A549 (cell line): ENCODE data around the gene PSMD8. TPM values are rescaled to one million over a fixed set of nuclear protein-coding genes. Genes with fewer than 3 reads are reported as not detected.

Source experiments
- ATAC-seq, 2 experiments: fragments of 200-7000 bp in 1 of 2; fragments of >200 bp in 1 of 2; cut with Nextera tagmentation in 1 of 2; cut with Tn5 transposase in 1 of 2; 3 replicates each; pipeline versions ENCODE4 v1.8.0 to v1.9.1; 2018 to 2020; ENCODE audit warnings: mild to moderate bottlenecking in 1 of 2, moderate library complexity in 1 of 2
- CTCF ChIA-PET: fragments of 300-600 bp; sonication (Branson Sonifier 250); formaldehyde crosslinking; extraction: SDS; loops from one replicate; lab custom pipeline; 2021; ENCODE audit warnings: antibody characterized with exemption, inconsistent platforms; lab: Yijun Ruan, JAX
- POLR2A ChIA-PET: fragments of 350-600 bp; formaldehyde crosslinking; extraction: SDS; loops from one replicate; lab custom pipeline; 2021; ENCODE audit warnings: antibody characterized with exemption, inconsistent platforms; lab: Yijun Ruan, JAX
- DNase-seq, 2 experiments: peaks; one replicate each; pipeline versions ENCODE4 v3.0.0 to v3.0.0-alpha.2; 2011 to 2016; ENCODE audit warnings: low read depth in 1 of 2, low spot score in 1 of 2
- FAIRE-seq: peaks from 2 replicates; lab custom pipeline; 2011; peaks lifted over from hg19 to GRCh38; lab: Jason Lieb, UNC
- H3K27ac ChIP-seq, 2 experiments: fragments of >200 bp; sonication (Bioruptor Twin); formaldehyde crosslinking; 3 replicates each; pipeline ENCODE4 v1.5.1; 2016 to 2017
- H3K4me1 ChIP-seq: fragments of >200 bp; sonication (Bioruptor Twin); formaldehyde crosslinking; 3 replicates; pipeline ENCODE4 v1.6.1; 2016
- H3K4me2 ChIP-seq: fragments of >200 bp; sonication (Bioruptor Twin); formaldehyde crosslinking; 3 replicates; pipeline ENCODE4 v1.6.1; 2016
- H3K4me3 ChIP-seq: fragments of >200 bp; sonication (Bioruptor Twin); formaldehyde crosslinking; 3 replicates; pipeline ENCODE4 v1.5.1; 2016
- H3K9me3 ChIP-seq: fragments of >200 bp; sonication (Bioruptor Twin); formaldehyde crosslinking; 3 replicates; pipeline ENCODE4 v1.6.1; 2016
- BHLHE40 ChIP-seq: IDR thresholded peaks from 2 replicates; pipeline ENCODE4 v1.6.1; 2012; ENCODE audit warnings: low read depth, low read length, inconsistent platforms
- EHF ChIP-seq: fragments of 250-450 bp; sonication (Bioruptor Pico); IDR thresholded peaks from 2 replicates; pipeline ENCODE4 v1.5.0; 2020; ENCODE audit warnings: mild to moderate bottlenecking
- FOSB ChIP-seq: fragments of 250-450 bp; sonication (Bioruptor Pico); IDR thresholded peaks from 2 replicates; pipeline ENCODE4 v1.5.0; 2020; ENCODE audit warnings: mild to moderate bottlenecking, moderate library complexity
- FOXS1 ChIP-seq: fragments of 250-450 bp; sonication (Bioruptor Pico); IDR thresholded peaks from 2 replicates; pipeline ENCODE4 v1.5.0; 2020; ENCODE audit warnings: mild to moderate bottlenecking, moderate library complexity
- JUN ChIP-seq, 2 experiments: fragments of >200 bp; sonication (Bioruptor Twin); formaldehyde crosslinking; IDR thresholded peaks; 2 replicates in 1 of 2; 3 replicates in 1 of 2; pipeline ENCODE4 v1.6.1; 2016 to 2017
- KDM5A ChIP-seq: fragments of 200-600 bp; sonication (generic); IDR thresholded peaks from 2 replicates; pipeline ENCODE4 v1.6.1; 2016; ENCODE audit warnings: antibody characterized with exemption, mild to moderate bottlenecking
- MAFK ChIP-seq: fragments of 450-650 bp; IDR thresholded peaks from 2 replicates; pipeline ENCODE4 v1.6.1; 2014; ENCODE audit not compliant: partially characterized antibody
- MAZ ChIP-seq: fragments of 150-350 bp; IDR thresholded peaks from 2 replicates; pipeline ENCODE4 v1.6.1; 2014; ENCODE audit warnings: antibody characterized with exemption, low read depth, low read length, borderline replicate concordance
- MYC ChIP-seq: IDR thresholded peaks from 2 replicates; pipeline ENCODE4 v1.6.1; 2012; ENCODE audit warnings: mild to moderate bottlenecking, inconsistent platforms, low read length, improper control_type of control experiment, borderline replicate concordance
- NFE2L2 ChIP-seq: fragments of 150-350 bp; conservative IDR thresholded peaks from 2 replicates; pipeline ENCODE4 v1.6.1; 2014; ENCODE audit warnings: low read length
- NR3C1 ChIP-seq: fragments of >200 bp; sonication (Bioruptor Twin); formaldehyde crosslinking; IDR thresholded peaks from 3 replicates; pipeline ENCODE4 v1.6.1; 2017
- POLR2A ChIP-seq: IDR thresholded peaks from 2 replicates; pipeline ENCODE4 v1.6.1; 2012; ENCODE audit warnings: mild to moderate bottlenecking, low read length
- POLR2AphosphoS2 ChIP-seq: conservative IDR thresholded peaks from 2 replicates; pipeline ENCODE4 v1.6.1; 2012; ENCODE audit warnings: low read length, improper control_type of control experiment, inconsistent platforms
- SMC3 ChIP-seq: fragments of >200 bp; sonication (Bioruptor Twin); formaldehyde crosslinking; IDR thresholded peaks from 3 replicates; pipeline ENCODE4 v1.6.1; 2018; ENCODE audit warnings: inconsistent platforms
- SREBF2 ChIP-seq: fragments of 450-650 bp; IDR thresholded peaks from 2 replicates; pipeline ENCODE4 v1.6.1; 2014; ENCODE audit warnings: mild to moderate bottlenecking, moderate library complexity
- ZFP36 ChIP-seq: fragments of 450-650 bp; IDR thresholded peaks from 2 replicates; pipeline ENCODE4 v1.6.1; 2014; ENCODE audit warnings: borderline replicate concordance; ENCODE audit not compliant: partially characterized antibody
- ZSCAN20 ChIP-seq: fragments of 250-450 bp; sonication (Bioruptor Pico); IDR thresholded peaks from 2 replicates; pipeline ENCODE4 v1.8.0; 2022; ENCODE audit warnings: mild to moderate bottlenecking, moderate library complexity
- WGBS: methylation state at CpG from one replicate; pipeline ENCODE4 v1.1.6; 2017; ENCODE audit errors: missing lambda C conversion rate; 5-methylcytosine and 5-hydroxymethylcytosine counted together
- polyA plus RNA-seq, 4 experiments: library from polyadenylated mRNA; depleted of rRNA in 3 of 4; stranded (reverse); fragments of >200 nt; fragmentation: RNase III in 1 of 4; extraction: RNeasy Plus Mini Kit Qiagen cat#74134 plus additional on column Dnase treatment in 1 of 4; gene quantifications; 2 replicates in 3 of 4; 3 replicates in 1 of 4; pipeline ENCODE4 v1.2.3, GENCODE V29; 2011 to 2017
- TF ChIP-seq, protein P1 (sequence below): IDR thresholded peaks from 2 replicates; pipeline ENCODE4 v1.6.1; 2012
- TF ChIP-seq, protein P2 (sequence below): IDR thresholded peaks from 2 replicates; pipeline ENCODE4 v1.6.1; 2012

The PSMD8 gene
- polyA plus RNA-seq, 2 of the 4 experiments (the other 2 are of a cell fraction) = 437 to 456 TPM

DNA sequence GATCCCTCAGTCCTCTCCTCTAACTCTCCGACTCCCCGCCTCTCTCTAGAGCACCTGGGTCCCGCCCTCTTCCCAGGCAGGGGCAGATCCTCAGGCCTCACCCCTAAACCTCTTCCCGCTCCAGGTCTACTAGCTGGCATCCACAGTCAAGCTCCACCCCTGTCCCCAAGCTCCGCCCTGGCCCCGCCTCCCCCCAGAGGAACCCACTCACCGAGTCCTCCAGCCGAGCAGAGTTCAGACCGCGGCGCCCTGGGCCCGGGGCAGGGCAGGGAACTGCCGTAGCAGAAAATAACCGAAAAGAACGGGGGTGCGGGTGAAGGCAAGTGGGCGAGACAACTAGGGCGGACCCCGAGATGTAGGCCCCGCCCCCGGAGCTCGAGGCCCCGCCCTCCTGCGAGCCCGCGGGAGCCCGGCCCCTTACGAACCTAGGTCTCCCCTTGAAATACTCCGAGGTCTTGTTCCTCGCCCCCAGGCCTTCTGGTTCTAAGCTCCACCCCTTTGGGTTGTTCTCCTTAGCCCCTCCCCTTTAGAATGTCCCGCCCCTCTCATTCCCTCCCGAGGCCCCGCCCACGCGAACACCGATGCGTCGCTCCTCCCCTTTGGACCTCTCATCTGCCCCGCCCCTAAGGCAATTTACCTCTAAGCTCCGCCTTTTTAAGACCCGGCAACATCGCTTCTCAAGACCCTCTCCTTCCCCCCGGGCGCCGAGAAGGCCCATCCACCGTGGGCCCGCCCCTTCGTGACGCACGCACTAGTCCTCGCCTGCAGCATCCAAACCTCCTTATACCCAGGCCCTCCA is 13.4 kb downstream of the PSMD8 start, which contains the start of gene GGN (continued):
- TF ChIP-seq, protein P1, sequence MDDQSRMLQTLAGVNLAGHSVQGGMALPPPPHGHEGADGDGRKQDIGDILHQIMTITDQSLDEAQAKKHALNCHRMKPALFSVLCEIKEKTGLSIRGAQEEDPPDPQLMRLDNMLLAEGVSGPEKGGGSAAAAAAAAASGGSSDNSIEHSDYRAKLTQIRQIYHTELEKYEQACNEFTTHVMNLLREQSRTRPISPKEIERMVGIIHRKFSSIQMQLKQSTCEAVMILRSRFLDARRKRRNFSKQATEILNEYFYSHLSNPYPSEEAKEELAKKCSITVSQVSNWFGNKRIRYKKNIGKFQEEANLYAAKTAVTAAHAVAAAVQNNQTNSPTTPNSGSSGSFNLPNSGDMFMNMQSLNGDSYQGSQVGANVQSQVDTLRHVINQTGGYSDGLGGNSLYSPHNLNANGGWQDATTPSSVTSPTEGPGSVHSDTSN = no peak
- TF ChIP-seq, protein P2, sequence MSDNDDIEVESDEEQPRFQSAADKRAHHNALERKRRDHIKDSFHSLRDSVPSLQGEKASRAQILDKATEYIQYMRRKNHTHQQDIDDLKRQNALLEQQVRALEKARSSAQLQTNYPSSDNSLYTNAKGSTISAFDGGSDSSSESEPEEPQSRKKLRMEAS = peak; percentile 17; the same call in 1 of the 2 replicates
- TF ChIP-seq NFE2L2 = no peak

DNA sequence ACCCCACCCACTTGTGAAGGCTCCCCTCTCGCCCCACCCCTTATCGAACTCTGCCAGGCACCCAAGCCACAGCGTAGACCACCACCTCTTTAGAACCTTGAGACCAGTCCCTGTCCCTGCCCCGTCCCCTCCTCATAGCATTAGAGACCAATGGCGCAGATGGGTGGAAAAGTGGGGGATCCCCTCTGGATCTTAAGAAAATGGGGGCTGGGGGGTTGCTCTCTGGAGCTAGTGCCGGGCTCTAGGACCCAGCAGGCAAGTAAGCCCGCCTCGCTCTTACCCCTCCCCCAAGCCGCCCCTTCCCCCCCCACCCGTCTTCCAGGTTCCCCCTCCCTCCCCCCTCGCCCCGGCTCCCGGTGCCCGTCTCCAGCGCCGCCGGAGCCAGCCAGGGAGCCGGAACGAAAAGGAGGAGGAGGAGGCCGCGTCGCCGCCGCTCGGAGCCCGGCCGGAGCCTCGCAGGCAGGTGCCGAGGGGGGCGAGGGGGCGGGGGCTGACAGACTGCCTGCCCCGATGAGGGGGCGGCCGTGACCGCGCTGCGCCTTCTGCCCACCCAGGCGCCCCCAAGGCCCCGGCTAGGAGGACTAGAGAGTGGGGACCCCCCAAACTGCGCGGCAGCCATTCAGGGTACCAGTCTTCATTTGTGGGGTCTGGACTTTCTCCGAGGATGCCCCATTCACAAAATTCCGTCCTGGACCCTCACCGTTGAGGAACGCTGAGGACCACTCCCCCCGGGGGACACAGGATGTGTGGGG is 14.2 kb downstream of the PSMD8 start, which contains the start of gene SPRED3:
SPRED3 (plus strand) TSS at position 349 of the 752 bp plus-strand sequence. CDS start 1,606 bp downstream, outside the sequence.
- peak within 1 kb of the TSS; percentile 71 to 90 for H3K27ac ChIP-seq
- peak within 1 kb of the TSS; percentile 86 for H3K4me2 ChIP-seq
- FAIRE-seq (no peak), ATAC-seq (peak; percentile 7 to 21), DNase-seq (peak; percentile 78 to 79)
- ChIA-PET CTCF (interaction anchor here (0.7 to 12.4 kb wide), 16 partner anchors 10 to 564 kb away, joined by 3 to 254 read pairs (median 4); partner anchors contain the start of genes C19orf33, CATSPERG, FAM98C and MRPS12), POLR2A (interaction anchor here (0.9 to 3.4 kb wide), 11 partner anchors 10 to 542 kb away, joined by 3 to 89 read pairs (median 9); partner anchors contain the start of genes C19orf33, CATSPERG, EIF3K and FAM98C)
- peak; percentile 32 to 76; a peak in 3 of 5 replicates for TF ChIP-seq JUN (IDR thresholded peaks at IDR 0.05)
- no peak for TF ChIP-seq NR3C1
- no peak for TF ChIP-seq MAFK
- TF ChIP-seq POLR2AphosphoS2 = peak; percentile 6; the same call in 1 of the 2 replicates
- TF ChIP-seq, protein P1 = 0 out of 2 replicates have a peak, but pooled peaks have one; percentile 37
- no peak for TF ChIP-seq POLR2A
- no peak for TF ChIP-seq SREBF2
- TF ChIP-seq EHF (CRISPR knock-in tag) = no peak
- no peak for TF ChIP-seq KDM5A
- 0 out of 2 replicates have a peak, but pooled peaks have one; percentile 15 for TF ChIP-seq MYC
- TF ChIP-seq FOXS1 = no peak
- no peak for TF ChIP-seq SMC3
- no peak for TF ChIP-seq BHLHE40
- TF ChIP-seq, protein P2 = peak; percentile 20; the same call in 1 of the 2 replicates
- no peak for TF ChIP-seq FOSB (CRISPR knock-in tag)
- 0 out of 2 replicates have a peak, but pooled peaks have one; percentile 86 for TF ChIP-seq MAZ
- no peak for TF ChIP-seq ZFP36
- no peak for TF ChIP-seq ZSCAN20 (CRISPR knock-in tag)
- H3K4me1 ChIP-seq = peaks cover 42% of the 10 kb centered on the region
- 3% methylated on average over 25 of the region's 46 CpGs for WGBS
- peak within 1 kb of the TSS; percentile 61 for H3K4me3 ChIP-seq
- H3K9me3 ChIP-seq = no peaks in the 10 kb centered on the region
